ENCODE measurements around the gene ARG2.

ARG2 gene

GRCh38 chr14:67630186-67630585 is 10.5 kb downstream of the ARG2 start:
- intact Hi-C loops (cut with DNase I), result no loop called here
- DNase-seq, result no peak

DNA sequence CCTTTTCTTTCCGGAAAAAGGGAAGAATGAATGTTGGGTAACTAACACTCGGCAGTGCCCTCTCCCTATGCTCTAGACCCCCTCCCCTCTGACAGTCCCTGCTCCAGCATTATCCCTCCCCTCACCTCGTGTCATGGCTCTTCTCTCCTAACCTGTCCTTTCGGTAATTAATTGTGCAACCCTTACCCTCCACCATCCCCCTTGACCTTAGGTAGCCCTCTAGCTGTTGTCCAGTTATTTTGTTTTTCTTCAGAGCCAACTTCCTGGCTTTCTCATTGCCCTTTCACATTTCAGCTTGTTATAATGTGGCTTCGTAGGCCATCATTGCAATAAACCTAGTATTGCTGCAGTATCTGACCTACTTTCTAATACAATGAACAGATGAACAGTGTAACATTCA is 11.2 kb downstream of the ARG2 start:
- DNase-seq, result no peak
- intact Hi-C loops (cut with DNase I), result no loop called here

DNA sequence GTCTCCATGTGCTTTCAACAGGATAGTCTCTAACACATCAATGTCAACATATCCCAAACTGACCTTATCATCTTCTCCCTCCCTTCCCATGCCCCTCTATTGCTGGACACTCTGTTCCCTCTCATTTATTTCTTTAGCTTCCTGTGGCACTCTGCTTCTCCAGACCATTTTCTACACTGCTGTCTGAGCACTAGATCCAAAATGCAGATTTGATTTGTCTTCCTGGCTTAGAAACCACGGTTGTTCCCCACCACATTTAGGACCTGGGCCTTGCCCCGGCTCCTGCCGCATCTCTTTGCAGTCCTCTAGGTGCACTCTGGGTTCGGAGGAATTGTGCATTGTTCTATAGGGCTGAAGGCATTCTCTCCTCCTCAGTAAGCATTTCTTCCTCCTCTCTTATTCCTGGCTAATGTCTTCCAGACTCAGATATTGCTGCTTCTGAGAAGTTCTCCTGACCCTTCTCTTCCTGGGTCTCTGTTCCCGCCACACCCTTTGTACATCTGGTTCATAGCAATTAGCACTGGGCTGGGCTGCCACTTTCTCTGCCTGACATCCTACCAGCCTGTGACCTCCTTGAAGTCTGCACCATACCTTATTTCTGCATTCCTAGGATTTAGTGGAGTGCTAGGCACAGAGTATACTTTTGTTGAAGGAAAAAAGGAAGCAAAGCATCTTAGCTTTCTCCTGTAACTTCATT is 13.9 kb downstream of the ARG2 start:
- intact Hi-C loops (cut with DNase I), result no loop called here
- DNase-seq, result no peak

GRCh38 chr14:67636361-67636919 is 16.7 kb downstream of the ARG2 start:
- intact Hi-C loops (cut with DNase I), result no loop called here
- DNase-seq, result no peak

DNA sequence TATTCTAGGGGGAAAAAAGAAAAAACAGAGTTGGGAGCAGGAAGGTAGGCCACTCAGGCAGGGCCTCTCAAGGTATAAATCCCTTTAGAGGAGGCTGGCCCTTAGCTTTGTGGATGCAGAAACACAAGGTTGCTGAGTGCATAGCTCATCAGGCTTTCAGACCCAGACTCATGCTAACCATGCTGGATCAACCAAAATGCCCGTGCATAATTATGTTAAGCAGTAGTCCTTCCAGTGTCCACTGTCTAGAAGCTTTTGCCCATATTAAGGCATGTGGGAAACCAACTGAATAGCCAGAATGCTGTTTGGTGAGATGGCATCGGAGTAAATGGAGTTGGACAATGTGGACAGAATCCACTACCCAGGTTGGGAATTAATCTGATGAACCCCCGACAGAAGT is 18.9 kb downstream of the ARG2 start:
- intact Hi-C loops (cut with DNase I), result no loop called here
- no peak for DNase-seq

DNA sequence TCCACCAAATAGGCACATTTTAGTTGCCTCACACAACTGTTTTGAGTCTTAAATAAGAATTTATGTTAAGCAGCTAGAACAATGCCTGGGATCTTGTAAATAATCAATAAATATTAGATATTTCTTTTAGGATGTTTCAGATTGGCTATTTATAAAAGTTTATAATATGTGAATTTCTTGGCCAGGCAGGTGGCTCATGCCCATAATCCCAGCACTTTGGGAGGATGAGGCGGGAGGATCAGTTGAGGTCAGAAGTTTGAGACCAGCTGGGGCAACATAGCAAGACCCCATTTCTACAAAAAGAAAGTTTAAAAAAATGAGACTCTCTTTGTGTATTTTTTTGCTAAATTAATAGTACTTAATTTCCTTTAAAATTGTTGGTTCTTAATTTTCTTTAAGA is 21.8 kb downstream of the ARG2 start:
- intact Hi-C loops (cut with DNase I), result no loop called here
- DNase-seq, result no peak

- intact Hi-C loops (cut with DNase I), result no loop called here
- DNase-seq, result no peak
Observed at GRCh38 chr14:67641902-67642749, 22.4 kb downstream of the ARG2 start.

DNA sequence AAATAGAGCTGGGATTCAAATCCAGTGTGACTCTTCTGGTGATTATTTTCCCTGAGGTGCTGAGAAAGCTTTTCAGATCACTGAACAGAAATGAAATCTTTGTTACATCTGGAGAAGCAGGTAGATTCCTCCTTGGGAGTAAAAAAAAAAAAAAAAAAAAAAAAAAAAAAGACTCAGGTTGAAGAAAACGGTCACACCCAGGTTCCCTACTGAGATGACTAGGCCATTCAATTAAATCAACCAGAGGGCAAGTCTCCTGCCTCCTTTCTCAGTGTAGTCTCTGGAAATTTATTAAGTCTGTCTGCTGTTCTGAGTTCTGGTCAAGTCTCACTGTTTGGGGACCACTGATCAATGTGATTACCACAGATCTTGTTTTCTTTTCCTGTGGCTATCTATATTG is 24.0 kb downstream of the ARG2 start:
- intact Hi-C loops (cut with DNase I), result no loop called here
- no peak for DNase-seq

GRCh38 chr14:67644428-67644827 is 24.7 kb downstream of the ARG2 start:
- no peak for DNase-seq
- intact Hi-C loops (cut with DNase I), result no loop called here

DNA sequence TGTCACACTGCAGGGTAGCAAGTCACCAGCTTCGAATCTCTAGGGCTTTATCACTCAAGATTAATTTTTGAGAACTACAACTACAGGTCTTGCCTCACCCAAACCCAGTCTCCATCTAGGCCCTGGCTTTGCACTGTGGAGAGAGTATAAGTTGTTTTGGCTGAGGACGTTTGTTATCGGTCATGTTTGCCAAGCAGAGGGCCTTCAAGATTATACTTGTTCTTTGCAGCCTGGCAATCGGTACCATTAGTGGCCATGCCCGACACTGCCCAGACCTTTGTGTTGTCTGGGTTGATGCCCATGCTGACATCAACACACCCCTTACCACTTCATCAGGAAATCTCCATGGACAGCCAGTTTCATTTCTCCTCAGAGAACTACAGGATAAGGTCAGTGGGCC is 25.7 kb downstream of the ARG2 start:
- DNase-seq, result no peak
- intact Hi-C loops (cut with DNase I), result no loop called here

DNA sequence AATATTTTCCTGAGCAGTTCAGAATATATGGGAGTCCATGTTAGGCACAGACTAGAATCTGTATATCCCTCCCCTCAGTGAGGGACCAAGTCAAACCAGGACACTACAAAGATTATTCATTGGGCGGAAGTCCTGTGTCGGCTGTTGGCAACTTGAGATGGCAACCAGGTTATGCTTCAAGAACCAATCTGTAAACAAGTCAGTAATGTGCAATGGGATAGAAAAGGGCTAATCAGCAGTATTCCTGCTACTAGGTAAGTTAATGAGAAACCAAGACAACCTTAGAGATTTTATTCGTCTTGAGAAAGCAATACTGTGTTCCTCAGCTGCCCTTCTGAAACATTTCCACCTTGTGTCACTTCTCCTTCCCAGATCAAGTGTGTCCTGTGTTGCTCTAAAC is 26.4 kb downstream of the ARG2 start:
- intact Hi-C loops (cut with DNase I), result no loop called here
- DNase-seq, result no peak

GRCh38 chr14:67650151-67650550 is 30.4 kb downstream of the ARG2 start:
- DNase-seq, result peak in 3 of 10 donors; percentile 8 to 19 (median 17)
- intact Hi-C loops (cut with DNase I), result no loop called here

- intact Hi-C loops (cut with DNase I), result no loop called here
- DNase-seq, result no peak
Observed at GRCh38 chr14:67650694-67651093, 31.0 kb downstream of the ARG2 start.

- DNase-seq, result no peak
- intact Hi-C loops (cut with DNase I), result no loop called here
Observed at GRCh38 chr14:67652189-67652588, 32.5 kb downstream of the ARG2 start.

- intact Hi-C loops (cut with DNase I), result no loop called here
- DNase-seq, result no peak
Observed at GRCh38 chr14:67653651-67654280, 34.0 kb downstream of the ARG2 start.

DNA sequence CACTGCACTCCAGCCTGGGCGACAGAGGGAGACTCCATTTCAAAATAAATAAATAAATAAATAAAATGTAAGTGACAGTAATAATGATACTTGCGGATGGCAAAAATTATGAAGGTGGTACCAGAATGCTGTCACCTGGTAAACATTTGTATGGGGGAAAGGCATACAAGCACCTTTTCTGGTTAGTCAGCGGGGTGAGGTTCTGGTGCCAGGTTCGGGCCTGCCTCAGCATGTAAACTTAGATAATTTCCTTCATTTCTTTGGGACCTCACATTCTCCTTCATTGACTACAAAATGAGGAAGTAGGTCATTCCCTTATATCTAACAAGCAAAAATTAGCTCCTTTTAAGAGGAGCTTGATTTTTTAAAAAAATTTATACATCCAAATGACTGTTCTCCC is 43.9 kb downstream of the ARG2 start:
- intact Hi-C loops (cut with DNase I), result no loop called here

GRCh38 chr14:67665868-67666267 is 46.1 kb downstream of the ARG2 start:
- intact Hi-C loops (cut with DNase I), result loop anchor here (2.0 to 5.0 kb wide), 2 partner anchors 47 to 149 kb away; partner anchors contain the start of gene ARG2
- no peak for DNase-seq

More for the DNA sequence above, 43.9 kb downstream of the ARG2 start:
- no peak for DNase-seq

- intact Hi-C loops (cut with DNase I), result loop anchor here (2.0 to 5.0 kb wide), 2 partner anchors 48 to 150 kb away; partner anchors contain the start of gene ARG2
- peak in 1 of 10 donors; percentile 12 for DNase-seq
Observed at GRCh38 chr14:67666750-67667449, 47.2 kb downstream of the ARG2 start.

- intact Hi-C loops (cut with DNase I), result loop anchor here (5.0 kb wide), 1 partner anchor 151 kb away; no protein-coding TSS in a partner anchor
- no peak for DNase-seq
Observed at GRCh38 chr14:67668559-67668958, 48.8 kb downstream of the ARG2 start.

DNA sequence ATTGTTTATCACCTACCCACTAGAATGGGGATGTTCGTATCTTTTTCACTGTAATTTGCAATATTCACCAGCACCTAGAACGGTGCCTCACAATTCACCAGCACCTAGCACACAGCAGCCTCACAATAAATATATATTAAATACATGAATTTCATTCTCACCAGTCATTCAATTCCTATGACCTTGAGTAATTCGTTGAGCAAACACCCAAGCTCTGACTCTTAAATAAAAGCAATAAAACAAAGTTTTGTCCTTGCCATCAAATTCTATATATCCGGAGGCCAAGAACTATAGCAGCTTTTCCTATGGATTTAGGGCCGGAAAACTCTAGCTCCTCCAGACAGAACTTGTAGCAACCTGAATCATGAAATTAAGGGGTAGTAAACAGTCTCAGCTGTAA is 53.7 kb downstream of the ARG2 start:
- no peak for DNase-seq
- intact Hi-C loops (cut with DNase I), result loop anchor here (5.0 kb wide), 1 partner anchor 141 kb away; the partner anchor contains the start of gene PLEKHH1

All from posterior cingulate gyrus (tissue), 11 donors.